SJSA1 (cell line): ENCODE measurements around the gene ISG20L2. TPM values are rescaled to one million over a fixed set of nuclear protein-coding genes. Genes with fewer than 3 reads are reported as not detected.

ENCODE experiments used
- DNase-seq, 2 experiments: peaks; one replicate each; pipeline ENCODE4 v3.0.0-alpha.2; 2015 to 2020; ENCODE audit warnings: low spot score in 2 of 2, low read depth in 1 of 2
- H3K27ac ChIP-seq: fragments of 250-450 bp; sonication (Bioruptor Pico); 2 replicates; pipeline ENCODE4 v1.5.1; 2020; ENCODE audit warnings: mild to moderate bottlenecking, moderate library complexity
- H3K27me3 ChIP-seq: fragments of 250-450 bp; sonication (Bioruptor Pico); replicated peaks from 2 replicates; pipeline ENCODE4 v1.5.1; 2020; ENCODE audit warnings: mild to moderate bottlenecking, moderate library complexity
- H3K36me3 ChIP-seq: fragments of 250-450 bp; sonication (Bioruptor Pico); 2 replicates; pipeline ENCODE4 v1.5.1; 2020; ENCODE audit warnings: mild to moderate bottlenecking
- H3K4me1 ChIP-seq: fragments of 250-450 bp; sonication (Bioruptor Pico); replicated peaks from 2 replicates; pipeline ENCODE4 v1.6.1; 2021; ENCODE audit warnings: mild to moderate bottlenecking
- H3K4me3 ChIP-seq: fragments of 250-450 bp; sonication (Bioruptor Pico); 2 replicates; pipeline ENCODE4 v1.5.1; 2020; ENCODE audit warnings: mild to moderate bottlenecking
- H3K9me3 ChIP-seq: fragments of 250-450 bp; sonication (Bioruptor Pico); replicated peaks from 2 replicates; pipeline ENCODE4 v1.5.1; 2020; ENCODE audit warnings: mild to moderate bottlenecking
- total RNA-seq: library from RNA; depleted of rRNA; stranded (reverse); fragments of >200 nt; shearing (Covaris generic); gene quantifications from 2 replicates; pipeline ENCODE4 v1.2.3, GENCODE V29; 2014

The ISG20L2 gene
- total RNA-seq, 1 experiment from 2014 or later: 21.5 TPM

GRCh38 chr1:156712626-156713025, 15.9 kb downstream of the ISG20L2 start:
- Histone ChIP-seq H3K9me3 (no peaks in the 10 kb centered on the region), H3K4me1 (peaks cover 63% of the 10 kb centered on the region), H3K27me3 (no peaks in the 10 kb centered on the region), H3K4me3 (no peak overlapping the region), H3K27ac (0 out of 2 replicates have a peak overlapping the region, but pooled peaks have one; percentile 5), H3K36me3 (no peaks in the 10 kb centered on the region; the same call in 1 of the 2 replicates)
- DNase-seq: no peak

GRCh38 chr1:156711011-156711817, 17.4 kb downstream of the ISG20L2 start:
- DNase-seq: no peak
- H3K27me3 ChIP-seq: no peaks in the 10 kb centered on the region; the same call in 1 of the 2 replicates
- no peaks in the 10 kb centered on the region for H3K9me3 ChIP-seq
- no peak overlapping the region for H3K27ac ChIP-seq
- peaks cover 76% of the 10 kb centered on the region for H3K4me1 ChIP-seq
- no peaks in the 10 kb centered on the region; the same call in 1 of the 2 replicates for H3K36me3 ChIP-seq
- H3K4me3 ChIP-seq: no peak overlapping the region

GRCh38 chr1:156709757-156710489, 18.6 kb downstream of the ISG20L2 start:
- H3K4me1 ChIP-seq: peaks cover 87% of the 10 kb centered on the region
- H3K27me3 ChIP-seq: no peaks in the 10 kb centered on the region; the same call in none of the 2 replicates
- H3K36me3 ChIP-seq: no peaks in the 10 kb centered on the region; the same call in 1 of the 2 replicates
- no peaks in the 10 kb centered on the region for H3K9me3 ChIP-seq
- H3K27ac ChIP-seq: no peak overlapping the region
- DNase-seq: peak in 1 of 2 experiments; percentile 65
- no peak overlapping the region for H3K4me3 ChIP-seq

GRCh38 chr1:156709031-156709430, 19.5 kb downstream of the ISG20L2 start:
- no peak overlapping the region for H3K4me3 ChIP-seq
- no peak for DNase-seq
- H3K36me3 ChIP-seq: no peaks in the 10 kb centered on the region
- no peaks in the 10 kb centered on the region for H3K9me3 ChIP-seq
- H3K27me3 ChIP-seq: no peaks in the 10 kb centered on the region; the same call in none of the 2 replicates
- H3K27ac ChIP-seq: no peak overlapping the region
- H3K4me1 ChIP-seq: peaks cover 94% of the 10 kb centered on the region

- no peak for DNase-seq
Observed at GRCh38 chr1:156708218-156708661, 20.3 kb downstream of the ISG20L2 start.

GRCh38 chr1:156707417-156708217, 20.9 kb downstream of the ISG20L2 start:
- no peak for DNase-seq
- no peaks in the 10 kb centered on the region for H3K9me3 ChIP-seq
- no peaks in the 10 kb centered on the region; the same call in none of the 2 replicates for H3K27me3 ChIP-seq
- no peak overlapping the region for H3K27ac ChIP-seq
- H3K4me3 ChIP-seq: no peak overlapping the region
- H3K4me1 ChIP-seq: peaks cover 81% of the 10 kb centered on the region
- H3K36me3 ChIP-seq: no peaks in the 10 kb centered on the region

More at GRCh38 chr1:156708218-156708661, 20.3 kb downstream of the ISG20L2 start:
- Histone ChIP-seq H3K36me3 (no peaks in the 10 kb centered on the region), H3K4me3 (no peak overlapping the region), H3K27me3 (no peaks in the 10 kb centered on the region; the same call in none of the 2 replicates), H3K4me1 (peaks cover 87% of the 10 kb centered on the region), H3K9me3 (no peaks in the 10 kb centered on the region), H3K27ac (no peak overlapping the region)

- Histone ChIP-seq H3K36me3 (no peaks in the 10 kb centered on the region), H3K27ac (no peak overlapping the region), H3K9me3 (no peaks in the 10 kb centered on the region), H3K4me1 (peaks cover 73% of the 10 kb centered on the region), H3K4me3 (no peak overlapping the region), H3K27me3 (no peaks in the 10 kb centered on the region; the same call in none of the 2 replicates)
- DNase-seq: no peak
Observed at GRCh38 chr1:156706657-156707416, 21.7 kb downstream of the ISG20L2 start.

- Histone ChIP-seq H3K27me3 (no peaks in the 10 kb centered on the region; the same call in none of the 2 replicates), H3K4me1 (peaks cover 65% of the 10 kb centered on the region), H3K4me3 (no peak overlapping the region), H3K36me3 (no peaks in the 10 kb centered on the region), H3K27ac (no peak overlapping the region), H3K9me3 (no peaks in the 10 kb centered on the region)
- DNase-seq: peak in 1 of 2 experiments; percentile 60
Observed at GRCh38 chr1:156705918-156706656, 22.5 kb downstream of the ISG20L2 start.

GRCh38 chr1:156705321-156705917, 23.1 kb downstream of the ISG20L2 start, which contains the start of gene CRABP2:
Gene CRABP2 (minus strand): TSS chr1:156705583. CDS start chr1:156705446, 137 bp downstream.
- no peaks in the 10 kb centered on the region for H3K9me3 ChIP-seq
- no peak for DNase-seq
- H3K4me1 ChIP-seq: peaks cover 59% of the 10 kb centered on the region
- no peaks in the 10 kb centered on the region; the same call in none of the 2 replicates for H3K27me3 ChIP-seq
- H3K27ac ChIP-seq: no peak within 1 kb of the TSS
- no peaks in the 10 kb centered on the region for H3K36me3 ChIP-seq
- no peak within 1 kb of the TSS; the same call in 1 of the 2 replicates for H3K4me3 ChIP-seq

- no peaks in the 10 kb centered on the region; the same call in none of the 2 replicates for H3K27me3 ChIP-seq
- peak; percentile 67 to 78 for DNase-seq
- no peaks in the 10 kb centered on the region for H3K36me3 ChIP-seq
- H3K27ac ChIP-seq: no peak overlapping the region
- H3K9me3 ChIP-seq: no peaks in the 10 kb centered on the region
- H3K4me1 ChIP-seq: peaks cover 54% of the 10 kb centered on the region
- no peak overlapping the region; the same call in 1 of the 2 replicates for H3K4me3 ChIP-seq
Observed at GRCh38 chr1:156704930-156705320, 23.6 kb downstream of the ISG20L2 start.

- Histone ChIP-seq H3K36me3 (no peaks in the 10 kb centered on the region), H3K4me1 (peaks cover 47% of the 10 kb centered on the region), H3K9me3 (no peaks in the 10 kb centered on the region), H3K4me3 (no peak overlapping the region), H3K27me3 (no peaks in the 10 kb centered on the region; the same call in none of the 2 replicates), H3K27ac (no peak overlapping the region)
- DNase-seq: no peak
Observed at GRCh38 chr1:156704166-156704711, 24.3 kb downstream of the ISG20L2 start.
